GM12875 (cell line): ENCODE data around the gene ZNF92.
A peak's percentile ranks its signal among the peaks of the same experiment; 100 is the strongest.
"Not testable (repeated sequence)": the region's sequence is repeated elsewhere in the genome, so short reads cannot be mapped to it uniquely, and the experiment has no call there.

Source experiments
- H3K4me3 ChIP-seq: one replicate; pipeline ENCODE4 v1.5.1; 2011; ENCODE audit warnings: low read depth, low read length, control low read depth
- CTCF ChIP-seq: IDR thresholded peaks from 2 replicates; pipeline ENCODE4 v1.5.1; 2011; ENCODE audit warnings: low read depth, mild to moderate bottlenecking, control low read depth, inconsistent platforms, low read length, moderate library complexity, borderline replicate concordance; ENCODE audit not compliant: insufficient read depth

ZNF92 gene

DNA sequence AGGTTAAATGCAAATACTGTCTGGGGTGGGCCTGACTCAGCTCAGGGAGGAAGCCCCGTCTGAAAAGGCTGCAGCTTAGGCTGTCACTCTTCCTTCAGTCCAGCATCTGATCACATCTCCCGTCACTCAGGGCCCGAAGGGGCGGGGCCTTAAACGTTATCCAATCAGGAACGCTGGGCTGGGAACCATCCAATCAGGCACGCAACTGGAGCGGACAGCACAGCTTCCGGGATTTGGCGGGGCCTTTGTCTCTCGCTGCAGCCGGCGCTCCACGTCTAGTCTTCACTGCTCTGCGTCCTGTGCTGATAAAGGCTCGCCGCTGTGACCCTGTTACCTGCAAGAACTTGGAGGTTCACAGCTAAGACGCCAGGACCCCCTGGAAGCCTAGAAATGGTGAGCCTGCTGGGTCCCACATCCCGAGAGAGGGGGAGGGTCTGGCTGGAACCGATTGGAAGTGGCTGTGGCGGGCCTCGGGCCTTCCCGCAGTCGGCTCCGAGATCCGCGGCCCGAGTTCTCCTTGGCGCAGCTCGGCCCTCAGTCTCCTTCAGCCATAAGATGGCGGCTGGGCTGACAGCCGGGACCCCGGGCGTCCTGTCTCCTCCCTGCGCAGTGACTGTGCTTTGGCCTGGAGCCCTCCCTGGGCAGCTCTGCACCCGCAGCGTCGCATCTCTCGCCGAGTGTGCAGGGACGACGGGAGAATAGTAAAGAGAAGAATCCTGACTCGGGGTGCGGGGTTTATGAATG is at the start of gene ZNF92:
ZNF92 (plus strand) TSS at position 248 of the 744 bp plus-strand sequence; CDS start at position 391, 143 bp downstream.
- TF ChIP-seq CTCF = no peak
- peak within 1 kb of the TSS; percentile 86 for H3K4me3 ChIP-seq

- TF ChIP-seq CTCF = no peak
These were observed 47.7 kb upstream of the ZNF92 start for GRCh38 chr7:65325793-65326432.

GRCh38 chr7:65338346-65338745 is 35.3 kb upstream of the ZNF92 start:
- no peak for TF ChIP-seq CTCF
- H3K4me3 ChIP-seq = no peak overlapping the region

More at GRCh38 chr7:65325793-65326432, 47.7 kb upstream of the ZNF92 start:
- H3K4me3 ChIP-seq = no peak overlapping the region

DNA sequence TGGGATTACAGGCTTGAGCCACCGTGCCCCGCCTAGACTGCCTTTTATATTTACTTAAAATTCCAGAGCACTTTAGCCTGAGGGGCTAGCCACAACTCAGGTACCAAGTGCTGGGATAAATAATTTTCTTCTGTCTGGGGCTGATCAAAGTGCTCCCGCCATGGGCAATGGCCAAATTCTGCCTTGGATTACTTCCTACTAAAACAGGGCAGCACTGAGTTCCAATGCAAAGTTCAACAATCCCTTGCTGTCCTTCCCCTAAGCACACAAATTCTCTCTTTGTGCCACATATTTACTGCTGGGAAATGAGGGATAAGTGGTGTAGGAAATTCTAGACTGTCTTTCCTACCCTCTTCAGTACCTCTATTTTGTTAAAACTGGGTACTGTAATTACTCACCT is 34.4 kb upstream of the ZNF92 start:
- no peak overlapping the region for H3K4me3 ChIP-seq
- no peak for TF ChIP-seq CTCF

GRCh38 chr7:65342723-65343629 is 30.7 kb upstream of the ZNF92 start:
- TF ChIP-seq CTCF = no peak
- H3K4me3 ChIP-seq = no peak overlapping the region

DNA sequence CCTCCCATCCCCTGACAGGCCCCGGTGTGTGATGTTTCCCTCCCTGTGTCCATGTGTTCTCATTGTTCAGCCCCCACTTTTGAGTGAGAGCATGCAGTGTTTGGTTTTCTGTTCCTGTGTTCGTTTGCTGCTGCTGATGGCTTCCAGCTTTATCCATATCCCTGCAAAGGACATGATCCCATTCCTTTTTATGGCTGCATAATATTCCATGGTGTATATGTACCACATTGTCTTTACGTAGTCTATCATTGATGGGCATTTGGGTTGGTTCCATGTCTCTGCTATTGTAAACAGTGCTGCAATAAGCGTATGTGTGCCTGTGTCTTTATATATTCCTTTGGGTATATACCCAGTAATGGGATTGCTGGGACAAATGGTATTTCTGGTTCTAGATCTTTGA is 29.1 kb upstream of the ZNF92 start:
- not testable (repeated sequence) for H3K4me3 ChIP-seq

DNA sequence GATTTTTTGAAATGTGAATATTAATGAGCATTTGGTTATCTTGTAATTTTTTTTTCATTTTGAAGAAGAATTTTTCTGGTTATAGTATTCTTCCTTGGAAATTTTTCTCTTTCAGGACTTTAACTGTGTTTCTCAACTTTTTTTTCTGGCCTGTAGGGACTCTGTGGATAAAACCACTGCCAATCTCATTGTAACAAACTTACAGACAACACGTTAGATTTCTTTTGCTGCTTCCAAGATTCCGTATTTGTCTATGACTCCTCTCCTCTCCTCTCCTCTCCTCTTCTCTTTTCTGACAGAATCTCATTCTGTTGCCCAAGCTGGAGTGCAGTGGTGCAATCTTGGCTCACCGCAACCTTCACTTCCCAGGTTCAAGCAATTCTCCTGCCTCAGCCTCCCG is 19.4 kb upstream of the ZNF92 start:
- H3K4me3 ChIP-seq = no peak overlapping the region
- no peak for TF ChIP-seq CTCF
